Activated gamma-delta T cell (primary cell): ENCODE data around the gene HSPG2.
"Not testable (repeated sequence)": the region's sequence is repeated elsewhere in the genome, so short reads cannot be mapped to it uniquely, and the experiment has no call there.

Experiments used
- DNase-seq: peaks from one replicate; lab custom pipeline; 2025; lab: John Stamatoyannopoulos, UW

The HSPG2 gene

GRCh38 chr1:21932127-21932526 lies 5.0 kb downstream of the HSPG2 start:
- no peak for DNase-seq

GRCh38 chr1:21931171-21932093 lies 5.7 kb downstream of the HSPG2 start:
- no peak for DNase-seq

GRCh38 chr1:21930629-21931170 lies 6.4 kb downstream of the HSPG2 start:
- no peak for DNase-seq

DNA sequence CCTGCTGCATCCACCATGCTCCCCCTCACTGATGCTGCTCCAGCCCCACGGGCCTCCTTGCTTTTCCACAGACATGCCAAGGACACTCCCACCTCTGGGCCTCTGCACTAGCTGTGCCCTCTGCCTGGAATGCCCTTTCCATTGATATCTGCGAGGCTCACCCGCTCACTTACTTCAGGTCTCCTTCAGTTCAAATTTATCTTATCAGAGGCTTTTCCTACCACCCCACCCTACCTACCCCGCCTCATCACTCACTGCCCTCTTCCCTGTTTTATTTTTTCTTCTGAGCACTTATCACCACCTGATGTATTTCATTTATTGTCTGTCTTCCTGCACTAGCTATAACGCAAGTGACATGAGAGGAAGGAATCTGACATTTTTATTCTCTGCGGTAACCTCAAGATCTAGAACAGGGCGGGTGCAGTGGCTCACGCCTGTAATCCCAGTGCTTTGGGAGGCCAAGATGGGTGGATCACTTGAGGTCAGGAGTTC lies 7.0 kb downstream of the HSPG2 start:
- no peak for DNase-seq

- no peak for DNase-seq
These were observed 9.4 kb downstream of the HSPG2 start for GRCh38 chr1:21927533-21928237.

DNA sequence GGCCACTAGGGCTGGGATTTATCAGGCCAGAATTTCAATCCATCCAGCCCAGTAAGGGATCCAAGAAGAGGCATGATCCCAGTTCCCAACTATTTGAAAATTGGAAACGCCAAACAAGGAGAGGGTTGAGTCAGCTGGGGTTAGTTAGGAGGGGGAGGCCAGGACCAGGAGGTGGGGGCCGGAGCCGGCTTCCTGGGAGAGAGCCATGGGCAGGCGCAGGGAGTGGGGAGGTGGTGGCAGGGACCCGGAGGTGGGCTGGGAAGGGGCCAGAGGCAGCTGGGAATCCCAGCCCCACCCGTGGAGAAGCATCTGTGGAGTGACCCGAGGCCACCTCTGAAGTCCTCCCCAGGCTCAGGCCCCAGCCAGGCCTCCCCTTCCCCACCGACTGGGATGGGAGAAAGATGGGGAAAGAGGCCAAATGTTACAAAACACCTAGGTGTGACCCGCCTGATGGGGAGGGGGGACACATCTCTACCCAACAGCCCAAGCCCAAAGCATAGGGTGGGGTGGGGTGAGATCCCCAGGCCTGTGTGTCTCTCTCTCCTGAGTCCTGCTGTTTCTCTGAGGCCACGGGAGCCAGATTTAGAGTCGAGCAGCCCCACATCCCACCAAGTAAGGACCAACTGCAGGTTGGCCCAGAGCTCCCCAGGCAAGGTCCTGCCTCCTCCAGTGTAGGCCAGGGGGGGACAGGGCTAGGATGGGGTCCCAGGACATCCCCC lies 10.1 kb downstream of the HSPG2 start:
- no peak for DNase-seq

DNA sequence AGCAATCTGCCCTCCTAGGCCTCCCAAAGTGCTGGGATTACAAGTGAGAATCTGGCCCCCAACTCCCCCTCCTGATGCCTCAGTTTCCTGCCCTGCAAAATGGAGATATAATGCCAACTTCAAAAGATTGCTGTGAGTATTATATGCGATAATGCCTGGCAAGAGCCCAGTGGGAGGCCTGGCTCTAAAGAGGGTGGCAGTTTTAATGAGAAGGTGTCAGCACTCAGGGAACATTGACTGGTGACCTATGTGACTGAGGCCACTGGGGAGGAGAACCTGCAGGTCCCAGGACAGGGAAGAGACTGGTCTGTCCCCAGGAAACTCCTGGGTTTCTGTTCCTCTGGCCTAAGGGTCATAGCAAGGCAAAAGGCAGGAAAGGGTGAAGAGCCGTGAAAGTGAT lies 11.0 kb downstream of the HSPG2 start:
- DNase-seq, result no peak

GRCh38 chr1:21925334-21925940 lies 11.7 kb downstream of the HSPG2 start:
- DNase-seq, result no peak

DNA sequence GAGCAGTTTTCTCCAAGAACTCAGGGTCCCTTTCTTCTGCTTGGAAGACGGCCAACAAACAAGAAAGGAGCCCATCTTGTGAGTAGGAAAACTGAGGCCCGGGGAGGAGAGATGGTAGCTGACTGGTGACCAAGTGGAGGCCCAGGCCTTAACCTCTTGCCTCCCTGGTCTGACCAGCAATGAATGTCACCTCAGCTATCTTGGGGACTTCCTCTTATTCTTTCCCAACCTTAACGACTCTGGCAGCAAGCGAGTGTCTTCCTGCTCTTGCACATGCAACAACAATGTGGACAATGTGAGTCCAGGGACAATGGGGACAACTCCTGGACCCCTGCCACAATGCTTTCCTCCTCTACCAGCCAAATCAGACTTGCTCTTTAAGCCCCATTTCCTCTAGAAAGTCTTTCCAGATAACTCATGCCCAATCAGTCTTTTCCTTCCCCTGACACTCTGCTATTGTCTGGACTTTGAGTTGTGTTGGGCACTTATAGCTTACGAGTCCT lies 12.6 kb downstream of the HSPG2 start:
- no peak for DNase-seq

GRCh38 chr1:21922090-21923013 lies 14.8 kb downstream of the HSPG2 start:
- DNase-seq, result no peak

DNA sequence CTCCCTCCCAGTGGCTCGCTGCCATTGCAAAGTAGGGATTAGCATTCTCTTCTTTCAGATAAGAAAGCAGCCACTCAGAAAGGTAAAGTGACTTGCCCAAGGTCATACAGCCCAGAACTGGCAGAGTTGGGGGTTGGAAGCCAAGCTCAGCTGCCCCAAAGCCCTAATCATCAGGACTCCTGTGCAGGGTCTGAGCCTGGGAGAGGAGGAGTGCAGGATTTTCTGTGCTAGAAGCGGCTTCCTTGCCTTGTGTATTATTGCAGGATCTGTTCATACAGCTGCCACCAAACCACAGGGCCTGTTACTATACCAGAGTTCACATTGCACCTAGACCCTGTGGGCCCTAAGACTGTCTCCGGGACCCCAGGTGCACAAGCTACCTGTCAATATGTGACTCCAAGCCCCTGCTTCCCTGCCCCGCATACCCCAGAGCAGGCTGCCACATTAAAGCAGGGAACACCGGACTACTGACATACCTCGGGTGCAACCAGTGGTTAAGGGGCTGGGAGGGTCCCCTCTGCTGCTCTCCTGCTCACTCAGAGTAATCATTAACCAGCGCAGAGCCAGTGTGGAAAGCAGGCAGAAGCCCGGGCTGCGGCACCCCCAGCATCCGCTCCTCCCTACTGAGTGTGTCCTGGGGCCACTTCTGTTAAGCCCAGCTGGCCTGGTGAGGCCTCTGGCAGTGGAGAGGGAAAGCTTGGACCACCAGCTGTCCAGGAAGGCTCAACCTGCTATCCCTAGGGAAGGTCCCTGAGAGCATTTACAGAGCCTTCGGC lies 15.8 kb downstream of the HSPG2 start:
- DNase-seq, result no peak

- DNase-seq, result no peak
These were observed 17.6 kb downstream of the HSPG2 start for GRCh38 chr1:21919520-21919919.

- not testable (repeated sequence) for DNase-seq
These were observed 19.9 kb downstream of the HSPG2 start for GRCh38 chr1:21917239-21917631.

DNA sequence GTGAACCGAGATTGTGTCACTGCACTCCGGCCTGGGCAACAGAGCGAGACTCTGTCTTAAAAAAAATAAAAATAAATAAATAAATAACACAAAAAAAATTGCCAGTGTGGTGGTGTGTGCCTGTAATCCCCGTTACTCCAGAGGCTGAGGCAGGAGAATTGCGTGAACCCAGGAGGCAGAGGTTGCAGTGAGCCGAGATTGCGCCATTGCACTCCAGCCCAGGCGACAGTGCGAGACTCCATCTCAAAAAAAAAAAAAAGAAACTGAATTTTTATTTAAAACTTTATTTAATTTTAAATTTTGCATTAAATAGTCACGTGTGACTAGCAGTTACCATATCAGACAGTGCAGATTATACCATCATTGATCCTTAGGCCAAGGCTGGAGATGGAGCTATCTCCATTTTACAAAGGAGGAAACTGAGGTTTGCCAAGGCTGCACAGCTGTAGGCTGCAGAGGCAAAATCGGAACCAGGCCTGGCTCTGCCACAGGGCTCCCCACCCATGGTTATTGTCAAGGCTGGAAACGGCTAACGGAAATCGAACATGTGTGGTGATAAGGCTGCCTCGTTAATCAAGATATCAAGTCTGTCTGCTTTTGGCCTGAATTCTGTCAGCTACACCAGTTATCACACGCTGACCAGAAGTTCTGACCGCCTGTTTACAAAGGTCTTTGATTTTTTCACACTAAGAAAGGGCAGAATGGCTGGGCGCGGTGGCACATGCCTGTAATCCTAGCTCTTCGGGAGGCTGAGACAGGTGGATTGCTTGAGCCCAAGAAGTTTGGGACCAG lies 20.5 kb downstream of the HSPG2 start:
- no peak for DNase-seq

DNA sequence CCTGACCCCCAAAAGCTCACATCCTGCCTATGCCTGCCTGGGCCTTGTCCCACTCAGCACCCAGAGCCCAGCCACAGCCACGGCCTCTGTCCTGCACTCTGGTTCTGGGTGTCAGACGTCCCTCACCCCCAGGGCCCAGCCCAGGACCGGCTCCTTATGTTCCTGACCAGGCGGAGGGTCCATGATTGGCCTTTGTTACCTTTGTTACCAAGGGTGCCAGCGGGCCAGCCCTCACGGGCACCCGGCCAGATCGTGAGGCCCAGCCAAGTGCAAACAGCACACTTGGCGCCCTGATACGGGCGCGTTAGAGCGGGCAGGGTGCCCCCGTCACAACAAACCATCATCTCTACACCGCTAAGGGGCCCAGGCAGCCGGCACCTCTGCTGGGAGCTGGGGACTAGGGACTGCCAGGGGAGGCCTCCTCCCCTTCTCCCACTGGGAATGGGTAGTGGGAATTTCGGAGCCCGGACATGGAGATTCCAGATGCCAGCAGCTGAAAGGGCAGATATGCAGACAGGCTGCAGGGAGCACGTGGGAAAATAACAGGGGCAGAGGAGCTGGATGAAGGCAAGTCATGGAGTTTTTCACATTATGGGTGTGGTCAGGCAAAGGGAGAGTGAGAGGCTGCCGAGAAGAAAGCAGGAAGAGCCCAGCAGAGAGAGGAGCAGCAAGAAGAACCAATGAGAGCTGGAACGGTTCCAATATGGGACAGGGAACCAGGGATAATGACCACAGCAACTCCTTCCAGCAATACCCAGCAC lies 22.1 kb downstream of the HSPG2 start:
- DNase-seq, result no peak

DNA sequence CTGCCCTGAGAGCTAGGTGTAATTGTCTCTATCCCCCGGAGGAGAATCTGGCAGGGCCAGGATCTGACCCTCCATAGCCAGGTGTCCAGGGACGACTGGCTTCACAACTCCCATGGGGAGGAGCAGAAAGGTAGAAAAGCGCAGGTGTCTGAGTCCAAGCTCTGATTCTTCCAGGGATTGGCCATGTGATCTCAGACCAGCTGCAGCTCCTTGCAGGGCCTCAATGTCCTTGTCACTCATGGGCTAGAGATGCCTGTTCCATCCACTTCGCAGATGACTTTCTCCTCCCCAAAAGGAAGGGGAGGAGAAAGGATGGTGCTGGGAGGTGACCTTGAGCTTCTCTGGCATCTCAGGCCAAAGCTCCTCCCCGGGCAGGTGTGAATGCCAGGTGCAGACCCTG lies 22.7 kb downstream of the HSPG2 start:
- DNase-seq, result no peak

DNA sequence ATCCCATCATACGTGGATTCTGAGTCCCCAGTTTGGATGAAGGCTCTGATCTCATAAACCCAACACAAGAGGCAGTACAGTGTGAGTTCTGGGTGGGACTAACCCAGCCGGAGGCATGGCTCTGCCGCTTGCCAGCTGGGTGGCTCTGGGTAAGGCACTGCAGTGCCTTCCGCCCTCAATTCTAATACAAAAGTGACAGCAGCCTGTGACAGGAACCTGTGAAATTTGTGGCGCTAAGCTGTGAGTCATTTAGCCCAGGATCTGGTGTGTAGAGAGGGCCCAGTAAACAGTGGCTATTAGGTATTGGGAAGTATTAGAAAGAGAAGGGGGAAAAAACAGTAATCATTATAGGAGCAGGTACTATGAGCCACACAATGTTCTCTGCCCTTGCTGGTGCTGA lies 23.3 kb downstream of the HSPG2 start:
- no peak for DNase-seq

DNA sequence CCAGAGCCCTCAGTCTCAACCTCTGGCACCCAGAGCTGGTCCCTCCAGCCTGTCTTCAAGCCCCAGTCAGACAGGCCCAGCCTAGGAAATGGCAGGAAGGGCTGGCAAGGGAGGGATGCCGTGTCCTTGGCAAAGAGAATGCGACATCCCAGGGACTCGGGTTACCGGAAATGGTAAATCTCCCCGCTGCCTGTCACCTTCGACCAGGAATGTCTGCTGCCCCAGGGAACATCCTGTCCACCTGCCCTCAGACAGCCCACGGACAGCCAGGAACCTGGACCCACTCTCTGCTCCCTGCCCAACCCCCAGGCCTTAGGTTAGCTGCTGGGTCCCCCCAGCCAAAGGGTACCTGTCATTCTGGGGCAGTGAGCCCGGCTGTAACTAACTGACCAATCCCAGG lies 23.9 kb downstream of the HSPG2 start:
- no peak for DNase-seq
